Stimulated activated CD8-positive, alpha-beta memory T cell treated with anti-CD3 and anti-CD28 coated beads, Interleukin-15, amount 100 ng/mL, for 24 hours (primary cell): Measurements from ENCODE around the gene RNF208.
"Not testable (repeated sequence)": the region's sequence is repeated elsewhere in the genome, so short reads cannot be mapped to it uniquely, and the experiment has no call there.

Experiments
- DNase-seq: peaks from one replicate; pipeline ENCODE4 v3.0.0-alpha.2; 2020; ENCODE audit warnings: low read depth

Gene RNF208

DNA sequence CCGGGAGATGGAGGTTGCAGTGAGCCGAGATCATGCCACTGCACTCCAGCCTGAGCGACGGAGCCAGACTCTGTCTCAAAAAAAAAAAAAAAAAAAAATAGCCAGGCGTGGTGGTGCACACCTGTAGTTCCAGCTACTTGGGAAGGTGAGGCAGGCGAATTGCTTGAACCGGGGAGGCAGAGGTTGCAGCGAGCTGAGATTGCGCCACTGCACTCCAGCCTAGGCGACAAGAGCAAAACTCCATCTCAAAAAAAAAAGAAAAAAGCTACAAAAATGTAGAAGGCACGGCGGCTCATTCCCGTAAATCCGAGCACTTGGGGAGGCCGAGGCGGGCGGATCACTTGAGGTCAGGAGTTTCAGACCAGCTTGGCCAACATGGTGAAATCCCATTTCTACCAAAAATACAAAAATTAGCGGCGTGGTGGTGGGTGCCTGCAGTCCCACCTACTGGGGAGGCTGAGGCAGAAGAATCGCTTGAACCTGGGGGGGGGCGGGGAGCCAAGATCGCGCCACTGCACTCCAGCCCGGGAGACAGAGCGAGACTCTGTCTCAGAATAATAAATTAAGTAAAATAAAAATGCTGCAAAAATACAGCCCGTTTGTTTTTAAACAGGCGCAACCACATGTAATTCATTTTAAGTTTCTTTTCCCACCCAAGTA lies 17.6 kb upstream of the RNF208 start:
- DNase-seq: not testable (repeated sequence)

- no peak for DNase-seq
Measured at GRCh38 chr9:137237759-137238726, 16.0 kb upstream of the RNF208 start.

- DNase-seq: no peak
Measured at GRCh38 chr9:137236936-137237421, 14.9 kb upstream of the RNF208 start.

DNA sequence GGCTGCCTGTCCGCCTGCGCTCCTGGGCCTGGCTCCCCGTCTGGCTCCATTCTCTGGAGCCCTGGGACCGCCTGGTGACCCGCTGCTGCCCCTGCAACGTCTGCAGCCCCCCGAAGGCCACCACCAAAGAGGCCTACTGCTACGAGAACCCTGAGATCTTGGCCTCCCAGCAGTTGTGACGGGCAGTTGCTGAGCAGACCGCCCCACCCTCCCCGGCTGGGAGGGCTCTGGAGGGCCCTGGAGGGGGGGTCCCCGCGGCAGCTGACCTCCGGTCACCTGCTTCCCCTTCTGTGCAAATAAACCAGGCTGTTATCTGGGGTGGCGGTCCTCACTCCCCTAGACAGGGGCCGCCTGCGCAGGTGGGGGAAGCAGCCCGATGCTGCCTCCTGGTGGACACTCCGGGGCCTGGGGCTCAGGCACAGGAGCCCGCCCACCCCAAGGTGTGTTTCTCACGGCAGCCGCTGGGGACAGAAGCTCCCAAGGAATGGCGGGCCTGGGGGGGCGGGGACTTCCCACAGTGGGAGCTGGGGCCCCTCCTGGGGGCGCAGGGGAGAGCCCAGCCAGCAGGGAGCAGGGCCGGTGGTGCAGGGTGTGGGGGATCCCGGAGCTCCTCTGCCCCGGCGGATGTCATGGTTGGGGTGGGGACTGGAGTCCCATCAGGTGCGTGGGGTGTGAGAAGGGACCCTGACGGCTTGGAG lies 14.3 kb upstream of the RNF208 start:
- peak; percentile 79 for DNase-seq

- no peak for DNase-seq
Measured at GRCh38 chr9:137235424-137236237, 13.6 kb upstream of the RNF208 start.

GRCh38 chr9:137234758-137235423 lies 12.9 kb upstream of the RNF208 start:
- no peak for DNase-seq

GRCh38 chr9:137234055-137234697 lies 12.1 kb upstream of the RNF208 start:
- DNase-seq: no peak

- DNase-seq: no peak
Measured at GRCh38 chr9:137233143-137233980, 11.3 kb upstream of the RNF208 start.

- DNase-seq: no peak
Measured at GRCh38 chr9:137232510-137232909, 10.5 kb upstream of the RNF208 start.

- DNase-seq: no peak
Measured at GRCh38 chr9:137232101-137232500, 10.1 kb upstream of the RNF208 start.

DNA sequence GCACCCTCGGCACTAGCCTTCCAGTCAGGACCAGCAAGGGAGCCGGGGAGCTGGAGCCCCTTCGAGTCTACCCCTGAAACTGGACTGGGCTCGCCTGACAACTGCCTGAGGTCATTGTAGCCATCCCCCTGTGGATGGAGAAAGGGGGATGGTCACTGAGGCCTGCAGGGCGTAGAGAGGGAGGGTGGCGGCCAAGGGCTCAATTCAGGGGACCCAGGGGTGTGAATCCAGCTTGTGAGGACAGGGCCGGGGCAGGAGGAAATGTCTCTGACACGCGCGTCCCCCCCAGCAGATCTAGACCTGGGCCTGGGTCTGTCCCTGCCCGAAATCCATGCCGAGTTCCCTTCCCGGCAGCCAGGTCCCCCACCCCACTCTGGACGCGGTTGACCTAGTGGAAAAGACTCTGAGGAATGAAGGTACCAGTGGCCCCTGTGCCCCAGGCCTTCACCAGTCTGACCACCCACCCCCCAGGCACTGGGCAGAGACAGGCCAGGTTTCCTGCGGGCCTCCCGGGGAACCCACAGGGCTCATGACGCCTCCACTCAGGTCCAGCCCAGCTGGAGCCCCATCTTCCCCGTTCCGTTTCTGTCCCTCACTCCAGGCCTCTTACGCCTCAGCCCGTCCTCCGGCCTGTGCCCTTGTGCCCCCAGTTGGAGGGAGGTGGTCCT lies 9.5 kb upstream of the RNF208 start:
- DNase-seq: no peak

DNA sequence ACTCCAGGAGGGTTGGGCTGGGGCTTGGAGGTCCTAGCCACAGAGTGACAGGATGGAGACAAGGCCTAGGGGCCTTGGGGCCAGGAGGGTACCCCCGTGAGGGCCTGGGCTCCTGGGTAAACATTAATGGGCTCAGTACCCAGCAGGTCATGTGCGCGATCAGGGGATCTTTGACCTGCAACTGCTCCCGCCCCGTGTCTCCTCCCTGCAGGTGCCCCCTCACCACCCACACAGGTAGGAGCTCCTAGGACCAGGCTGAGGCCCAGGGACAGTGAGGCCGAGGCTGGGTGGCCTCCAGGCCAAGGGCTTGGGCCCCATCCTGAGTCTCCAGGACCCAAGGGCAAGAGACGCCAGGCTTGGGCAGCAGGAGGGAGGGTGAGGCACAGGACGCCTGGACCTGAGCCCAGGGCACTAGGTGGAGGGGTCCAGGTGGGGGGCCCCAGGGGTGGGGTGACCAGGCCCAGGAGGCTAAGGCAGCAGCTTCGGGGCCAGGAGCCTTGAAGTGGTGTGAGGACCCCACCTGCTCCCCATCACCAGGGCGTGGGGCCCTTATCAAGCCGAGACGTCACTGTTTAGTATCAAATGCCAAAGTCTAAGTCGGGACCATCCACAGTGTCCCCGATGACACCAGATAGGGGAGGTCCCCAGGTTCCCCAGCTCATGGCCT lies 8.8 kb upstream of the RNF208 start, which contains the start of gene SLC34A3:
Gene SLC34A3 (plus strand): TSS at position 197 of the 667 bp plus-strand sequence. CDS start 802 bp downstream, outside the sequence.
- DNase-seq: no peak

DNA sequence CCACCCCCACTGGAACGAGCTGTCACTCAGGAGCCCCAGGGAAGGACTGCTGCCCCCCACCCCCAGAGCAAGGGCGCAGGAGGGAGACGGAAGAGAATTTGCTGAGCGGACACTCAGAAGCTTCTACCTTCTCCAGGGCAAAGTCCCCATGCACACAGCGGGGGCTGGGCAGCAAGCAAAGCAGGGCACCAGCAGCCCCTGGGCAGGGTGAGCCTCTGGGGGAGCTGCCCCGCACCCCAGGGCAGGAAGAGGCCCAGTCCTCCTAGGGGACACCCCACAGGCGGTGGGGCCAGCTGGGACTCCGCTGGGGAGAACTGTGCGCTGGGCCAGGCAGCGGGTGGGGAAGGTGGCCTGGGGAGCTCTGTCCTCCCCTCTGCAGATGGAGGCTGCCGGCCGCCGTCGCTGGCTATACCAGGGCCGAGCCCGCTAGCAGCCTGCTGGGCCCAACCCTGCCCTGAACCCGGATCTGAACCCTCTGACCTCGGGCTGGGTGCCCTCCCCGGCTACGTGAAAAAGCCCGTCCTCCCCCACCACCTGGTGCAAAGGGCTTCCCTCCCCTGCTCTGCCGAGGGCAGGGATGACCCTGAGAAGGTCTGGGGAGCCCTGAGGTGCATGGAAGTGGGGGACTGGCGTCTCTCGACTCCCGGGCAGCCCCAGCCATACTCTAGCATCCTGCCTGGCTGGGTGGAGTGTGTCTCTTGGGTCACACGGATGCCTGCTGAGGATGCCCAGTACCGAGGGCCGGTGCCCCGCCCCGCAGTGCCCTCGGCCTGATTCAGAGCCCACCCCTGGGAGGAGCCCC lies 8.1 kb upstream of the RNF208 start:
- DNase-seq: no peak

GRCh38 chr9:137228968-137229896 lies 7.2 kb upstream of the RNF208 start:
- DNase-seq: no peak

DNA sequence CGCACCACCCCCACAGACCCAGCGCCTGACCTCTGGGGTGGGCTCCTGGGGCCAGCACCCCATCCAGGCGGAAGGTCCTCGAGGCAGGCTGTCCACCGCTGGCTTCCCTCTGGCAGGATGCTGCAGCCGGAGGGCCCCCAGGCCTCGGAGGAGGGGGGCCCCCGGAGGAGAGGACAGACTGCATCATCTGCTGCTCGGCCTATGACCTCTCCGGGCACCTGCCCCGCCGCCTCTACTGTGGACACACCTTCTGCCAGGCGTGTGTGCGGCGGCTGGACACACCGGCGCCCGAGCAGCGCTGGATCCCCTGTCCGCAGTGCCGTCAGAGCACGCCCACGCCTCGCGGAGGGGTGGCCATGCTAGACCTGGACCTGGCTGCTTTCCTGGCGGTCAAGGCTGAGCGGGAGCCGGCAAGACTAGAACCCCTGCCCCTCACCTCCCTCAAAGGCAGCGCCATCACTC lies 6.5 kb upstream of the RNF208 start:
- no peak for DNase-seq

GRCh38 chr9:137227853-137228505 lies 5.9 kb upstream of the RNF208 start:
- DNase-seq: no peak
